ENCODE data around the gene FBN2.

The FBN2 gene

DNA sequence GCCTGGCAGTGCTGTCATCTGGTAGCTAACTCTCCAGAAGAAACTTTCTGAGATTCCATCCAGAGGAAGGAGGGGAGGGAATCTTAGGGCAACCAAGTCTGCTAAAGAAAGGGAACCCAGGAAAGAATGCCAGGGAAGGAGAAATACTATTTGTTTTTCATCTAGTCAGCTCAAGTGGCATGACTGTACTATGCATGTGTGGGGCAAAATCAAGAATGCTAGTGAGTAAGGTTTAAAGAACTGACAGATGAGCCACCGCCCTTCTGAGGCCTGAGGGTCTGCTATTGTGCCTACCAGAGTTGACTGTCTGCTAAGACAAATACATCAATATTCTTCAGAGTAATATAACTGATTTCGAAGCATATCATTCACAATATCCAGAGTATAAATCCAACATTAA lies 250.3 kb downstream of the FBN2 start:
- TF ChIP-seq, protein P1, sequence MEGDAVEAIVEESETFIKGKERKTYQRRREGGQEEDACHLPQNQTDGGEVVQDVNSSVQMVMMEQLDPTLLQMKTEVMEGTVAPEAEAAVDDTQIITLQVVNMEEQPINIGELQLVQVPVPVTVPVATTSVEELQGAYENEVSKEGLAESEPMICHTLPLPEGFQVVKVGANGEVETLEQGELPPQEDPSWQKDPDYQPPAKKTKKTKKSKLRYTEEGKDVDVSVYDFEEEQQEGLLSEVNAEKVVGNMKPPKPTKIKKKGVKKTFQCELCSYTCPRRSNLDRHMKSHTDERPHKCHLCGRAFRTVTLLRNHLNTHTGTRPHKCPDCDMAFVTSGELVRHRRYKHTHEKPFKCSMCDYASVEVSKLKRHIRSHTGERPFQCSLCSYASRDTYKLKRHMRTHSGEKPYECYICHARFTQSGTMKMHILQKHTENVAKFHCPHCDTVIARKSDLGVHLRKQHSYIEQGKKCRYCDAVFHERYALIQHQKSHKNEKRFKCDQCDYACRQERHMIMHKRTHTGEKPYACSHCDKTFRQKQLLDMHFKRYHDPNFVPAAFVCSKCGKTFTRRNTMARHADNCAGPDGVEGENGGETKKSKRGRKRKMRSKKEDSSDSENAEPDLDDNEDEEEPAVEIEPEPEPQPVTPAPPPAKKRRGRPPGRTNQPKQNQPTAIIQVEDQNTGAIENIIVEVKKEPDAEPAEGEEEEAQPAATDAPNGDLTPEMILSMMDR (IDR thresholded peaks at IDR 0.05; ENCODE audit: poor library complexity, severe bottlenecking): no peak
- DNase-seq (ENCODE audit: low spot score) (no peak), ATAC-seq (ENCODE audit: low read depth) (peak; percentile 35; the same call in 1 of the 3 replicates)
- H3K27me3 ChIP-seq (ENCODE audit: insufficient read depth, poor library complexity, severe bottlenecking): no peaks in the 10 kb centered on the region
- H3K4me3 ChIP-seq (ENCODE audit: severe bottlenecking): no peak overlapping the region
- H3K27ac ChIP-seq (ENCODE audit: poor library complexity, severe bottlenecking): no peak overlapping the region
- H3K36me3 ChIP-seq (ENCODE audit: low read depth): peaks cover 92% of the 10 kb centered on the region
- peaks cover 10% of the 10 kb centered on the region for H3K4me1 ChIP-seq (ENCODE audit: insufficient read depth, poor library complexity, severe bottlenecking)
- no peaks in the 10 kb centered on the region for H3K9me3 ChIP-seq (ENCODE audit: severe bottlenecking)

DNA sequence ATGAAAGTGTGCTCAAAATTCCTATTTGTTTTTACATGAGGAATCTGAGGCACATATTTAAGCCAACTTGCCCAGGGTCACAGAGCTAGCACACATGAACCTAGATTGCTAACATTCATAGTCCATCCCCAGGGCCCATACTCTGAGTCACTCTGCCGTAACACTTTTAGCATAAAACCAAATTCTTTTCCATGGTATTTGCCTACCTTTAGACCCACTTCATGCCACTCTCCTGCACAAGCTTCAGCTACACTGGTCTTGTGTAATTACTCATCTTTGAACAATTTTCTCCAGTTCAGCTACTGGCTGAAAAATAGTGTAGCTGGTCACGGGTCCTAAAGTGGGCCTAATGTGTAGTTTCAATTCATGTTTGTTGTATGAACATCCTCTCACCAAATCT lies 253.8 kb downstream of the FBN2 start:
- H3K9me3 ChIP-seq (ENCODE audit: severe bottlenecking): no peaks in the 10 kb centered on the region
- H3K4me1 ChIP-seq (ENCODE audit: insufficient read depth, poor library complexity, severe bottlenecking): no peaks in the 10 kb centered on the region
- H3K36me3 ChIP-seq (ENCODE audit: low read depth): peaks cover 92% of the 10 kb centered on the region
- no peak overlapping the region for H3K27ac ChIP-seq (ENCODE audit: poor library complexity, severe bottlenecking)
- DNase-seq (ENCODE audit: low spot score) (no peak), ATAC-seq (ENCODE audit: low read depth) (peak; percentile 45; the same call in 2 of the 3 replicates)
- TF ChIP-seq, protein P1 (IDR thresholded peaks at IDR 0.05; ENCODE audit: poor library complexity, severe bottlenecking): no peak
- H3K4me3 ChIP-seq (ENCODE audit: severe bottlenecking): no peak overlapping the region
- no peaks in the 10 kb centered on the region for H3K27me3 ChIP-seq (ENCODE audit: insufficient read depth, poor library complexity, severe bottlenecking)

DNA sequence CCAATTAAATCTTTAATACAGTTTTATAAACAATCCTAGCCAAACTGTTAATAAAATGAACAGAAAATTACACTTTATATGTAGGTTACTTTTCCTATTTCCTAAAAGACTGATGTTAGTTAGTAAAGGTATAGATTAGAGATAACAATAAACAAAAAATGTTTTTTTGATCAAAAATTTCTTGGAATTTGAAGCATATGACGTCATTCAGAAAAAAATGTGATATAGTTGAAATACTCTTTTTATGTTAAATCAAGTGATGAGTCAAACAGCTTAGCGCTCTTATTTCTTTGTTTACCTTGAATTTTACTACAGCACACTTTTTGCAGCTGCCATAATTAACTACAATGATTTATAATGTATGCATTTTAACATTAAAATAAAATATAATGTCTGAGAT lies 258.7 kb downstream of the FBN2 start:
- H3K4me1 ChIP-seq (ENCODE audit: insufficient read depth, poor library complexity, severe bottlenecking): no peaks in the 10 kb centered on the region
- ATAC-seq (ENCODE audit: low read depth): no peak
- DNase-seq (ENCODE audit: low spot score): no peak
- H3K4me3 ChIP-seq (ENCODE audit: severe bottlenecking): no peak overlapping the region
- no peaks in the 10 kb centered on the region for H3K9me3 ChIP-seq (ENCODE audit: severe bottlenecking)
- peaks cover 91% of the 10 kb centered on the region for H3K36me3 ChIP-seq (ENCODE audit: low read depth)
- TF ChIP-seq, protein P1 (IDR thresholded peaks at IDR 0.05; ENCODE audit: poor library complexity, severe bottlenecking): no peak
- no peaks in the 10 kb centered on the region for H3K27me3 ChIP-seq (ENCODE audit: insufficient read depth, poor library complexity, severe bottlenecking)
- no peak overlapping the region for H3K27ac ChIP-seq (ENCODE audit: poor library complexity, severe bottlenecking)

- H3K27ac ChIP-seq (ENCODE audit: poor library complexity, severe bottlenecking): no peak overlapping the region
- no peaks in the 10 kb centered on the region for H3K9me3 ChIP-seq (ENCODE audit: severe bottlenecking)
- H3K36me3 ChIP-seq (ENCODE audit: low read depth): peaks cover 96% of the 10 kb centered on the region
- TF ChIP-seq, protein P1 (IDR thresholded peaks at IDR 0.05; ENCODE audit: poor library complexity, severe bottlenecking): no peak
- H3K4me1 ChIP-seq (ENCODE audit: insufficient read depth, poor library complexity, severe bottlenecking): no peaks in the 10 kb centered on the region
- ATAC-seq (ENCODE audit: low read depth): peak; percentile 71
- H3K27me3 ChIP-seq (ENCODE audit: insufficient read depth, poor library complexity, severe bottlenecking): no peaks in the 10 kb centered on the region
- no peak overlapping the region for H3K4me3 ChIP-seq (ENCODE audit: severe bottlenecking)
- no peak for DNase-seq (ENCODE audit: low spot score)
Observed at GRCh38 chr5:128276537-128277216, 261.4 kb downstream of the FBN2 start.

DNA sequence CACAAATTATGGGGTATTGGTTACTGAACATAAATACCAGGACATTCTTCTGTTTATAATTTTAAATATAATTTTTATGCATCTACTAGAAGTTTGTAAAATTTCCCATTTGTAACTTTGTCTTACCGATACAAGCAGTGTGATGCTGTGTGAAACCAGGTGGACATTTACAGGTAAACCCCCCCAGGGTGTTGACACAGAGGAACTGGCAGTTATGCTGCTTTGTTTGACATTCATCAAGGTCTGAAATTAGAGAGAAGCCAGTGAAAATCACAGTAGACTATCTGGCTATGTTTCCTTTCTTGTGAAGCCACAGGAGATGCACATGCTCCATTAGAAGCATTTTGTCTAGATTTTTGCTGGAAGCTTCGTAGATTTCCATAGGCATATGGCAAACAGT lies 263.6 kb downstream of the FBN2 start:
- Histone ChIP-seq H3K27ac (ENCODE audit: poor library complexity, severe bottlenecking) (no peak overlapping the region), H3K27me3 (ENCODE audit: insufficient read depth, poor library complexity, severe bottlenecking) (no peaks in the 10 kb centered on the region), H3K4me1 (ENCODE audit: insufficient read depth, poor library complexity, severe bottlenecking) (no peaks in the 10 kb centered on the region), H3K4me3 (ENCODE audit: severe bottlenecking) (no peak overlapping the region), H3K9me3 (ENCODE audit: severe bottlenecking) (no peaks in the 10 kb centered on the region), H3K36me3 (ENCODE audit: low read depth) (peaks cover 96% of the 10 kb centered on the region)
- DNase-seq (ENCODE audit: low spot score) (no peak), ATAC-seq (ENCODE audit: low read depth) (no peak)
- TF ChIP-seq, protein P1 (IDR thresholded peaks at IDR 0.05; ENCODE audit: poor library complexity, severe bottlenecking): no peak
